RWPE1 (cell line): Measurements from ENCODE around the gene GPR141.
A peak's percentile ranks its signal among the peaks of the same experiment; 100 is the strongest.

ENCODE experiments used
- CTCF ChIA-PET: fragments of 350-600 bp; sonication (Branson Sonifier 250); formaldehyde crosslinking; extraction: SDS; loops from one replicate; lab custom pipeline; 2021; lab: Yijun Ruan, JAX
- POLR2A ChIA-PET: fragments of 400-600 bp; formaldehyde crosslinking; extraction: SDS; loops from one replicate; lab custom pipeline; 2020; ENCODE audit warnings: antibody characterized with exemption; ENCODE audit not compliant: low non-redundant PET; lab: Yijun Ruan, JAX
- DNase-seq: peaks from one replicate; pipeline ENCODE4 v3.0.0; 2012; ENCODE audit warnings: low spot score
- H3K27ac ChIP-seq: fragments of 450-650 bp; 2 replicates; pipeline ENCODE4 v1.5.1; 2017
- TF ChIP-seq, protein P1 (sequence below): fragments of 450-650 bp; conservative IDR thresholded peaks from 2 replicates; pipeline ENCODE4 v1.5.1; 2017; ENCODE audit warnings: low read depth, mild to moderate bottlenecking

GPR141 gene

DNA sequence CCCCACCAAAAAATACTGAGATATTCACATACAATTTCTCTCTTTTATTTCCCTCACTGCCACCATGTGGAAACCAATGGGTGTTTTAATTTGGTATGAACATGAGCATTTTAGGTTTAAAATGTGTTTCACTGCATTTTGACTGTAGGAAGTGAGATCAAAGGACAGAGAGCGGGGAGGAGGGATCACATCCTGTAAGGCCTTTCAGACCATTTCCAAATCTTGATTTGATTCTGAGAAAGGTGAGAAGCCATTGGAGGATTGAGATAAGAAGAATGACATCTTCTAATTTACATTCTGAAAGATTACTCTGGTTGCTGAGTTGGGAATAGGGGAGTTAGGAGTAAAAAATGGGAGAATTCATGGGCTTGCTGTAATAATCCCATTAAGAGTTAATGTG lies 42.5 kb downstream of the GPR141 start:
- CTCF ChIA-PET: no interaction called here
- POLR2A ChIA-PET: no interaction called here
- no peak for DNase-seq
- TF ChIP-seq, protein P1, sequence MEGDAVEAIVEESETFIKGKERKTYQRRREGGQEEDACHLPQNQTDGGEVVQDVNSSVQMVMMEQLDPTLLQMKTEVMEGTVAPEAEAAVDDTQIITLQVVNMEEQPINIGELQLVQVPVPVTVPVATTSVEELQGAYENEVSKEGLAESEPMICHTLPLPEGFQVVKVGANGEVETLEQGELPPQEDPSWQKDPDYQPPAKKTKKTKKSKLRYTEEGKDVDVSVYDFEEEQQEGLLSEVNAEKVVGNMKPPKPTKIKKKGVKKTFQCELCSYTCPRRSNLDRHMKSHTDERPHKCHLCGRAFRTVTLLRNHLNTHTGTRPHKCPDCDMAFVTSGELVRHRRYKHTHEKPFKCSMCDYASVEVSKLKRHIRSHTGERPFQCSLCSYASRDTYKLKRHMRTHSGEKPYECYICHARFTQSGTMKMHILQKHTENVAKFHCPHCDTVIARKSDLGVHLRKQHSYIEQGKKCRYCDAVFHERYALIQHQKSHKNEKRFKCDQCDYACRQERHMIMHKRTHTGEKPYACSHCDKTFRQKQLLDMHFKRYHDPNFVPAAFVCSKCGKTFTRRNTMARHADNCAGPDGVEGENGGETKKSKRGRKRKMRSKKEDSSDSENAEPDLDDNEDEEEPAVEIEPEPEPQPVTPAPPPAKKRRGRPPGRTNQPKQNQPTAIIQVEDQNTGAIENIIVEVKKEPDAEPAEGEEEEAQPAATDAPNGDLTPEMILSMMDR: no peak
- no peak overlapping the region for H3K27ac ChIP-seq

DNA sequence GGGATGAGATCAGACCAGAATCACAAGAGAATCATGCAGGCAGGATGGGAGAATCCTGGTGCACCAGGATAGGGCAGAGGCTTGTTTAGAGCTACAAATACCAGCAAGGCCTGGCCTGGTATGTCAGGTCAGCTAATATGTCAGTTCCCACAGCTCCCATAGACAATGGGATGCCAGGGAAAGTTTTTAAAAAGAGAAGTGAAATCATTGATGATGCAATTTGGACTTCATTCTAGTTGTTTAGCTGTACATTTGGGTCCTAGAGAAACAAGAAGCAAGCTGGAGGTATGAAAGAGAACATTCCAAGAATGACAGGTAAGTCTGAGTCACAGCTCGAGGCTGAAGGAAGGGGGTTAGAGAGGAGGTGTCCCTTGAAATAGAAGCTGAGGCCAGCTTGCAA lies 45.2 kb downstream of the GPR141 start:
- no peak overlapping the region for H3K27ac ChIP-seq
- ChIA-PET CTCF (no interaction called here), POLR2A (no interaction called here)
- TF ChIP-seq, protein P1: no peak
- DNase-seq: peak; percentile 30

DNA sequence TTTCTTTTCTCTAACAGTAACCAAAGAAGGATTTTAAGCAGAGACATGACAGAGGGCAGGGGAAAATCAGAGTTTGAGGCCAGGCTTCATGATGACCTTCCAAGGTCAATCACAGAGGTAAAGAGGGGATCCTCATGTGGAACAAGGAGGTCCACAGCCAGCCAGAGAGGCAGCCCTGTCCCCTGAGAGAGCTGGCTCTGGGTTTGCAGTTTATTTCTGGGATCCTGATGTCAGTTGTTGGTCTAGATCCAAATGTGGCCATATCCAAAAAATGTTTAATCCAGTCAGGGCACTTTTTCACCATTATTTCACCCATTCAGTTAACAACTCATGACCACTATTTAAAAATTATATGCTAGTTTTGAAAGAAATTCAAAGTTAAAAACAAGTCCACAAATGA lies 45.6 kb downstream of the GPR141 start:
- CTCF ChIA-PET: no interaction called here
- POLR2A ChIA-PET: no interaction called here
- TF ChIP-seq, protein P1: no peak
- no peak for DNase-seq
- no peak overlapping the region for H3K27ac ChIP-seq

DNA sequence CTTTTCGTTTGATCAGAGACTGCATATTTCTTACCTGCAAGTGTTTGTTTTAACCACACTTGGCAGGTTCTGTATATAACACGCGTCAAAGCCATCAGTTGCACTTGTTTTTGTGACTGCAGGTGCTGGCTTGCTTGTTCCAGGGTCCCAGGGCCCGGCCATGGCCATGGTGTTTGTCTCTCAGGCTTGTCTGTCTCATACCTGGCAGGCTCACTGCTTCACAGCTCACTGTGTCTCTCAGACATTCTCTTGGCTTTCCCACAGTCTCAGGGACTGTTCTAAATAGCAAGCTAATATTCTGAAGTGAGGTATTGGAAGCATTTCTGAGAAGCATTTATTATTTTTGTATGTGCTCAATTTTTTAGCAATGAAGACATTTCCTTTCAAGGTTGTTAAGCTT lies 46.9 kb downstream of the GPR141 start:
- TF ChIP-seq, protein P1: no peak
- POLR2A ChIA-PET: no interaction called here
- no peak for DNase-seq
- no peak overlapping the region for H3K27ac ChIP-seq
- CTCF ChIA-PET: no interaction called here

DNA sequence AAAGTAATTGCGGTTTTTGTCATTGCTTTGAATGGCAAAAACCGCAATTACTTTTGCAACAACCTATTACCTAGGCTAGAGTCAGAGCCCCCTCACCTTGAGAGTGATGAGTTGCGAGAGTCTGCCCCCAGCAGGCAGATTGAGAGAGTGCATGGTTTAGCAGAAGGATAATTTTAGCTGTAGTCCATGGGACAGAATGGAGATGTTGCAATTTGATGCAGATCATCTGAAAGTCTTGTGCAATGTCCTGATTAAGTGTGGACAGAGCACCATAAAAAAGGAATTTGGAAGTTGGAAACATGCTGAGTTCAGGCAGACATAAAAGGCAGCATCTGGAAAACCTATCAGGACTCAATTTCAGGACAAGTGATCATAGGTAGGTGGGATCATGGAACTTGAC lies 48.7 kb downstream of the GPR141 start:
- TF ChIP-seq, protein P1: peak; percentile 18; the same call in 1 of the 2 replicates
- no peak for DNase-seq
- no peak overlapping the region for H3K27ac ChIP-seq
- CTCF ChIA-PET: no interaction called here
- POLR2A ChIA-PET: no interaction called here

DNA sequence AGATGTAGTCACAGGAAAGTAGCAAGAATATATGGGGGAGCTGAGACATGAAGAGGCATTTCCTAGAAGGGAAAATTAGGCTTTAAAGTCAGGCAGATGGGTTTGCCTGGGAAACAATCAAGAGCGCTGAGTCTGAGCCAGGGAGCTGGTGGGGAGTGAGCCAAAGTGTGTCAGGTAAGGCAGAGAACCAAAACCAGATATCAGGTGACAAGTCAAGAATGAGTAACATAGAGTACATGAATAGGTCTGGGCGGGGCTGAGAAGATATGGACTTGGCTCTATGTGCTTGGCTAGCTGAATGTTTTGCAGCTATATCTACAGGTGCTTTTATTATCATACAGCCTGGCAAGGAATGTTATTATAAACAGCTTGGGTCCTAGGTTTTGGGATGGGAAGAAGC lies 49.3 kb downstream of the GPR141 start:
- POLR2A ChIA-PET: no interaction called here
- TF ChIP-seq, protein P1: no peak
- CTCF ChIA-PET: no interaction called here
- peak; percentile 13 for DNase-seq
- no peak overlapping the region for H3K27ac ChIP-seq

DNA sequence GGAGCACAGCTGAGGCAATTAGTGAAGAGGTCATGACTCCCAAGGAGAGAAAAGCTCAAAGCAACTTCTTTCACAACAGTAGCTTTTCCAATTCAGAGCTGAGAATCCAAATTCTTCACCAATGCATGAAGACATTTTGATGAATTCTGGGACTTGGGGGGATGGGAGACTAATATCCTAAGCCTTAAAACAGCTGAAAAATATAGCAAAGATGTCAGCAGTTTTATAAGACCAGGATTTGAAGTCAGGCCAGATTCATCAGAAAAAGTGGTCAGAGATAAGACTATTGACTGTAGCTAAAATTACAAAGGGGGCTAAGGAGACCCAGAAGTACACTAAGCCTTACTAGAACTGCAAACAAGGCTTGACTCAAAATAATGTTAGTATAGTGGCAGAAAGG lies 51.6 kb downstream of the GPR141 start:
- POLR2A ChIA-PET: no interaction called here
- TF ChIP-seq, protein P1: no peak
- DNase-seq: no peak
- H3K27ac ChIP-seq: no peak overlapping the region
- CTCF ChIA-PET: no interaction called here
